HG03108 (cell line): ENCODE results near the gene COL28A1.
"Not testable (repeated sequence)": the region's sequence is repeated elsewhere in the genome, so short reads cannot be mapped to it uniquely, and the experiment has no call there.

Experiments used
- ATAC-seq: cut with Tn5 transposase; IDR thresholded peaks from one replicate; pipeline ENCODE4 v1.9.1; 2021; ENCODE audit warnings: moderate library complexity; ENCODE audit not compliant: unreplicated experiment

COL28A1 gene

DNA sequence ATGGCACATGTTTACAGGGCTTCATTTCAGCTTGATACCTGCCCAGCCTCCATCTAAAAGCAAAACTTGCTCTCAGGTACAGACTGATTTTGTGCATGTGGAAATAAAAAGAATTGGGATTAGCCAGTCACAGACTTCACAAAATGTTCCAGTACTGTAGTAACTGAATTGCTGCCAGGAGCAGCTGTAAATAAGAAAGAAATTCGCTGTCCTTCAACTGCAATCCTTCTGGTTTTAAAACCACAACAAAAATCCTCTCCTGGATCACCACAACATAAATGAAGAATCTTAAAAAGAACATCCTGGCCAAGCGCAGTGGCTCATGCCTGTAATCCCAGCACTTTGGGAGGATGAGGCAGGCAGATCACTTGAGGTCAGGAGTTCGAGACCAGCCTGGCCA, 27.1 kb upstream of the COL28A1 start:
- no peak for ATAC-seq

DNA sequence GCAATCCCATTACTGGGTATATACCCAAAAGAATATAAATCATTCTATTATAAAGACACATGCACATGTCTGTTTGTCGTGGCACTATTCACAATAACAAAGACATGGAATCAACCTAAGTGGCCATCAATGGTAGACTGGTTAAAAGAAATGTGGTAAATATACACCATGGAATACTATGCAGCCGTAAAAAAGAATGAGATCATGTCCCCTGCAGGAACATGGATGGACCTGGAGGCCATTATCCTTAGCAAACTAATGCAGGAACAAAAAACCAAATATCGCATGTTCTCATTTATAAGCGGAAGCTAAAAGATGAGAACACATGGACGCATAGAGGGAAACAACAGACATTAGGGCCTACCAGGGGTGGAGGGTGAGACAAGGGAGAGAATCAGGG, 25.9 kb upstream of the COL28A1 start:
- not testable (repeated sequence) for ATAC-seq

DNA sequence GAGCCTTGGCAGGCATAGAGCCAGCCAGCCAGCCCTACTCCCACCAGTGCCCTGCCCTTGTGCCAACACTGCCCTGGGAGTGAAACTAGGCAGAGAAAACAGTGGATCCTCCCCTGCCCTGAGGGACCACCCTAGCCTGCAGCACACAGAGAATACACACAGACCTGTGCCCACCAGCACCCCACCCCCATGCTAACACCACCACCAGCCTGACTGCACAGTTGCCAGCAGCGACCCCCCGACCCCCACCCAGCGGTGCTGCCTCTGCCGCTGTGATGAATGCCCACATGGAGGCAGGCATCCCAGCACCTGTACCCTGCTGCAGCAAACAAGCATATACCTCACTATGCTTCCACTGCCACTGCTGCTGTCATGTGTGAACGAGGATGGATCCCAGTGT, 21.6 kb upstream of the COL28A1 start:
- ATAC-seq = no peak

DNA sequence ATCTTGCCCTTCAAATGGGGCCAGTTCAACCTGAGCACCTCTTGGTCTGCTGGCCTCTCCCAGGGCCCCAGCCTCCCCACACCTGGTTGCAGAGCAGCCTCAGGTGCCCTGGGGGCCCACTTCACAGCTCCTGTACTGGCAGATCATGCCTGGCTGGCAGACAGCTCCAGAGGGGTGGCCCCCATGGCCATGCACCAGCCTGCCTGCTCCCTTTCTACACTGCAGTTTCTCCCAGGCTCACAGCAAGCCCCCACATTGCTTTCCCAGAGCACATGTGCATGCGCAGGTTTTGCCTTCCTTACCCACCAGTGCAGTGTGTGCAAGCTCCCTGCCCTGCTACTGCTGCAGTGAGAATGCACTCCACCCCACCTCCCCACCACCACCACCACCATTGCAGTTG, 21.2 kb upstream of the COL28A1 start:
- ATAC-seq = no peak

DNA sequence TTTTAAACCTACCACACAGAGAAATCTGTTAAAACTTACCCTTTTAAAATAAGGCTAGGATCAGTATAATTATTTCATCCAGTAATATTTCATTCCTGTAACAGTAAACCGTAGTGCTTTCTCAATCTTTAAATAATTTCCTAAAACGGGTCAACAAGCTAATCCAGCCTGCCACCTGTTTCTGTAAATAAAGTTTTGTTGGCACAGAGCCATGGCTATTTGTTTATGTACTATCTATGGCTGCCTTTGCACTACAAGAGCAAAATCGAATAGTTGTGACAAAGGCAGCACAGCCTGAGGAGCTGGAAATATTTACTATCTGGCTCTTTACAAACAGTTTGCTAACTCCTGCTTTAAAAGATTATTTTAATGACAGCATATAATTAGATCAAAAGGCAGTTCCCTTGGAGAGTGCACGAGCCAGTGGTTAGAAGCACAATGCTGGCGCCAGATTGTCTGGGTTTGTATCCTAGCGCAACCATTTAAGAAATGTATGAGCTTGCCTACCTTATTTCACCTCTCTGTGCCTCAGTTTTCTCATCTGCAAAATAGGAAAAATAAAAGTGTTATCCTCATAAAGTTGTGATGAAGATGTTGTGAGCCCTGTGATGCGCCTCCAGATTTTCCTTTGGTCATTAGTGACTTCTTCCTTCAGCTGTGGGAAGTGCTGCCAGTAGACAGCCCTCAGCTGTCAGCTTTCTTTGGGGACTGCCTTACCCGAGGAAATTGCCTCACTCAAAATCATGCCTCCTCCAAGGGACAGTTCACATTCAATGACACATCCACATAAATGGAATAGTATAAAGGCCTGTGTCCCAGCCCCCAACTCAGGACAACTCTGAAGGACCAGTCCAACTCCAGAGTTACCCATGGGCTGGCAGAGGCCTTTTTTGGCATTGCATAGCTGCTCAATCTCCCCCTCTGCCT, 19.2 kb upstream of the COL28A1 start:
- ATAC-seq = no peak

- ATAC-seq = no peak
These were observed 18.4 kb upstream of the COL28A1 start for GRCh38 chr7:7554021-7554432.

DNA sequence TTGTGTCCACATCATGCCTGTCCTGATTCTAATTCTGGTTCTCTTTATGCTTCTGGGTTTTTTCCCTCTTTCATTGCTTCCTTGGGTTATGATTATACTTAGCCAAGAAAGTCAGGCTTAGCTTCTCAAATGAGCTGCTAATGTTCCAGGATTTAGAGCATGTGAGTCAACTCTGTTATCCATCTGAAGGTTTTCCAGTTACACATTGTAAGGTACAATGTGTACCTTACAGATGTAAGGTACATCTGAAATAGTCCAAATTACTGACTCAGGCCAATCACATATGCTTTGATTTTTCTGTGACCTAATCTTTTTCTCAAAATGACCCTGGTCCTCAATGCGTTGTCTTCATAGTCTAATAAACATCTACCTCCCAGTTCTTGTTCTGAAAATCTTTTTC, 17.7 kb upstream of the COL28A1 start:
- no peak for ATAC-seq

DNA sequence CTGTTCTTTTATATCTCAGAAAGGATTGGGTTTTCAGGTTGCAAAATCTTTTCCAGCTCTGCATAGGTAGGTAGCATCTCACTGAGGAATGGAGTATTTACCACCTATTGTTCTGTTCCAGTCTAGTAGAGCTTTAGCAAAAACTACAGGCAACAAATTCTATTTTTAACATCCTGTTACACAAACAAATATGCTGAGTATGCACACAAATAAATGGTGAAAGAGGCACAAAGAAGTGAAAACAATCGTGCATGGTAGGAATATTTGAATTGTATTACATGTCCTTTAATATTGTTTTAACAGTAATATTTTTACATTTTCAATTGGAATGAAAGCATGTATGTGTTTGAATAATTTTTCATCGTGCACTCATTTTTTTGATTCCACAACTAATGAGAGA, 16.5 kb upstream of the COL28A1 start:
- ATAC-seq = no peak

GRCh38 chr7:7550663-7551062, 15.0 kb upstream of the COL28A1 start:
- no peak for ATAC-seq

DNA sequence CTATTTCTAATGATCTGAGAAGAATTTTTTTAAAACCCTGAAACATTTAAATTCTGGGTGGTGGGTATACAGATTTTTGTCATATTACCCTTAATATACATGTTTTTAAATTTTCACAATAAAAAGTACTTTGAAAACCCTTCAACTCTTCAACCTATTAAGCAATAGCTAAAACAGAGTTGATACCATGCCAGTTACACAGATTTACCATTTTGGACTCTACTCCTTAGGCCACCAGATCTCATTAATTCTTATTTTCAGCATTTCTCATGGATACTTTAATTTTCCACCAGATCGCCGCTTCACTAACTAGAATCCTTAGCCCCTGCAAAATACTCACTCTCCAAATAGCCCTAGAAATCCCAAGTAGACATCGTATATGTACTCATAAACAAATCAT, 12.7 kb upstream of the COL28A1 start:
- ATAC-seq = no peak

- ATAC-seq = no peak
These were observed 6.7 kb upstream of the COL28A1 start for GRCh38 chr7:7542251-7542835.

GRCh38 chr7:7539711-7540110, 4.0 kb upstream of the COL28A1 start:
- ATAC-seq = no peak

GRCh38 chr7:7539152-7539551, 3.5 kb upstream of the COL28A1 start:
- ATAC-seq = no peak

- no peak for ATAC-seq
These were observed 2.0 kb upstream of the COL28A1 start for GRCh38 chr7:7537711-7538110.

DNA sequence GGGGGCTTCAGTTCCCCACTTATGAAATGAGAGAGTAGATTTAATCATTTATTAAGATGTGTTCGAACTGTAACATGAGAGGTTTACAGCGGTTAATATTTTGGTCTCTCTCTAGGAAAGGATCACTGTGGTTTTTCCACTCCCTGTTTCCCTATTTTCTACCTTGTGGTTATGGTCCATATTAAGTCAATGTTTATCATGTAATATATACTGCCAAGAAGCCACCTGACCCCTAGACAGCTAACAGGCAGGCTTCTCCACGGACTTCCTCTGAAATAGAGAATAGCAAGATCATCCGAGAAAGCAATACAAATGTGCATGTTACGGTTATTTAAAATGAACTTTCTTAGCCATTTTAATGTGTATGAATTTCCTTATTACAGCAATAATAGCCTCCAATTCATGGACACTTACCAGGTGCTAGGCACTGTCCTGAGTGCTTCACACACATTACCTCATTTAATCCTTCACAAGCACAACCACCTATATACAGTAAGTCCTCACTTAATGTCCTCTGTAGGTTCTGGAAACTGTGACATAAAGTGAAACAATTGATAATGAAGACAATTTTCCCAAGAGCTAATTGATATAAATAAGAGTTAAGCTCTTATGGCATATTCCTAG, 835 bp upstream of the COL28A1 start:
- no peak for ATAC-seq

GRCh38 chr7:7533831-7534430, 1.7 kb downstream of the COL28A1 start:
- no peak for ATAC-seq

DNA sequence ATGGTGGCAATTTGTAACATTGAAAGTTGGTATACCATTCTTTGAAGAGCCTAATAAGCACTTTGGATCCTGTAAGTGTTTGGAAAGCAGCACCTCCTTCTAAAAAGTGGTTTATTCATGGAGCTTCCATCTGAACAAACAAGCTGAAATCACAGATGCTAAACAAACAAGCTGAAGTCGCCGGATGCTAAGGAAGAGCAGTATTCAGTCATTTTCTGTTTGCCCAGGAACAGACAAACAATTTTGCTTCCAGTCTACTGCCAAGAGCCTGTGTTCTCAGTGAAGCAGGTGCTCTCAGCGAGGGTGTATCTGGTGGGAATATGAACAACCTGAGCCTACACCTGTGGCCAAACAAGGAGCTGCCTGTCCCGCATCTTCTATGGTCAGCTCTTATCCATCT, 6.3 kb downstream of the COL28A1 start:
- no peak for ATAC-seq

DNA sequence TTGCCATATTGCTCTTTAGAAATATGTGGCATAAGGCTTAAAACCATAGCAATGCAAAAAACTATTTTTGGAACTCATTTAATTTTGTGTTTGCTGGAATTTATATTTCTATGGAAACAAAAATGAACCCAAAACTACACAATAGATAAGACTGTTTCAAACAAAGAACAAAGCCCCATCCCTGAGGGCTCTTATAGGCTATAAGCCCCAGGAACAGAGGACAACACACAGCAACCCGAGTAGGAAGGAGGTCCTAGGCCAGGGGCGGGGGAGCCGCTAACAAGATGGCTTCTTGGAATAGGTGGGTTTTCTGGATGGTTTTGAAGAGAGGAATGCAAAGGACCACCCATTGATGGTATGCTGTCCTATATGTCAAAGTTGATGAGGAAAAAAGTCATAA, 8.6 kb downstream of the COL28A1 start:
- no peak for ATAC-seq

- no peak for ATAC-seq
These were observed 9.7 kb downstream of the COL28A1 start for GRCh38 chr7:7526006-7526405.

DNA sequence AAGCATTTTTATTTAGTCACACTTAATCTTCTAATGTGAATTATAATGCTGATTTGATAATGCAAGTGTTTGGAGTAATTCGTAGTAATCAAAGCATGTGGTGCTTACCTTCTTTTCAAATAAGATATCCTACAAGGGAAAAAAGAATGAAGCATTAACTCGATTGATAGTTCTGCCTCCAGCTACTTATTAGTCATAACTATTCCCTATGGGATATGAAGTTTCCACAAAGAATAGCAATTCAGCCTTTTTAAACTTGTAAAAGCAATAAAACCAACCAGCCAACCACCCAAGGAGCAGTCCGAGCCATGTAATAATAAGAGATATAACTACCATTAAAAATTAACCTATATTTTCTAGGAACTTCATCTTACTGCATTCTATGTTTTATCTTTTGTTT, 11.6 kb downstream of the COL28A1 start:
- no peak for ATAC-seq

DNA sequence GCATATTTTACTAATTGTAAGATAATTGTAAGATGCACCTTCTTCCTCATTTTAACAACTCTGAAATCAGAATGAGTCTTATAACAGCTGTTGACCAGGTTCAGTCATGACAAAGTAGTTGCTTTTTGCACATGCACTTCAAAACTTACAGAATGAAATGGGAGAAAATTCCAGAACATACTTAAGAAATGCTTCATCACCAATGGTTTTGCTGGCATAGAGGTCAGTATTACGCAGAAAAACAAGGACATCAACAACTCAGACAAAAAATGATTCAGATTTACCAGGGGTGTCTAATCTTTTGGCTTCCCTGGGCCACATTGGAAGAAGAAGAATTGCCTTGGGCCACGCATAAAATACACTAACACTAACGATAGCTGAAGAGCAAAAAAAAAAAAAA, 13.3 kb downstream of the COL28A1 start:
- no peak for ATAC-seq

DNA sequence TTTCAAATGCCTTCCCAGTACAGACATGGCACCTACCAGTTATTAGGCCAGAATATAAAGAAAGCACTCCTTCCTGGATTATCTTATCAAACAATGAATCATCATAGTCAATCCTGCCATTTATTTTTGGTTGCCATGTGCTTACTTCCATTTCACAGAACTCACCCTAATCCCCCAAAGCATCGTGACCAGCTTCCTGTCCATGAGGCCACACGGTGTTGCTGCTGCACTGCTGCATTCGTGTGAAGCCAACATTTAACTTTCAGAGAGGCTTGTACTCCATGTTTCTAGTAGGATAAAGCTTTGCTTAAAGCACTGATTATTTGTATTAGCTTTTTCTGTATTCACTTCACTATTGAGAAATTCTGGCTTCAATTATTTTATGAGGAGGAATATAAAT, 14.4 kb downstream of the COL28A1 start:
- no peak for ATAC-seq
